CD4-positive, alpha-beta T cell treated with Interferon alpha-2 for 1 hour (primary cell): ENCODE results near the gene GPATCH1.

Experiments
- DNase-seq, 2 donors: peaks; one replicate each; pipeline ENCODE4 v3.0.0-alpha.2; 2020 to 2022

The GPATCH1 gene

GRCh38 chr19:33064458-33064791 lies 16.6 kb upstream of the GPATCH1 start:
- peak; percentile 10 to 14 for DNase-seq

DNA sequence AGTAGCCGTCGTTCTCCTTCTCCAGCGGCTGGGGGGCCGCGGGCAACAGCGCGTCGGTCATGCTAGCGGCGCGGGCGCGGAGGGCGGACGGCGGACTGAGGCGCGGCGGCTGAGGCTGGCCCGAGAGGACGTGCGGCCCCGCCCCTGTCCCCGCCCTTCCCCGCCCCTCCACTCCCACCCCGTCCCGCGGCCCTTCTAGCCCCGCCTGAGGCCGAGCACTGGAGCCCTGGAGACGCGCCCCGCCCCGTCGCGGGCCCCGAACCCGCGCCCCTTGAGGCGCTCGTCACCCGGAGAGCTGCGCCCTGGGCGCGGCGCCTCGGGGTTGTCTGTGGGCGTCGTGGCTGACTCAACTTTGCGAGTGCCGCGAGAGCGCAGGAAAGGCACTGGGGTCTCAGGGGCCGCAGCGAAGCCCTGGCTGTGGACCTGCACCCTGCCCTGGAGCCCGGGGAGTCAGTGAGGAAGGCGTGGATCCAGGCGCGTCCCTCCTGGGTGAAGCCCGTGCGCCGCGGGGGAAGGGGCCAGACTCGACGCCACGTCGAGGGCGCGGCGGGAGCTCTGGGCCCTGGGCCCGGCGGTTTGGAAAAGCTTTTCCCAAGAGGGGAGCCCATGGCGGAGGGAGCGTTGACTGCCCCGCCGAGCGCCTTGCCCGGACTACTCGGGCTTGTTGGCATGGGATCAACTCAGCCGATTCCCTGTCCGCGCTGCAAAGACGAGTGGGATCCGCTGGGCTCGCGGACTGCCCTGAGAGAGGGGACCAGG lies 16.0 kb upstream of the GPATCH1 start, which contains the start of gene RHPN2:
Gene RHPN2 (minus strand): TSS at position 97 of the 759 bp plus-strand sequence. CDS start 36 bp downstream, at position 61.
- DNase-seq = peak; percentile 29 to 47

DNA sequence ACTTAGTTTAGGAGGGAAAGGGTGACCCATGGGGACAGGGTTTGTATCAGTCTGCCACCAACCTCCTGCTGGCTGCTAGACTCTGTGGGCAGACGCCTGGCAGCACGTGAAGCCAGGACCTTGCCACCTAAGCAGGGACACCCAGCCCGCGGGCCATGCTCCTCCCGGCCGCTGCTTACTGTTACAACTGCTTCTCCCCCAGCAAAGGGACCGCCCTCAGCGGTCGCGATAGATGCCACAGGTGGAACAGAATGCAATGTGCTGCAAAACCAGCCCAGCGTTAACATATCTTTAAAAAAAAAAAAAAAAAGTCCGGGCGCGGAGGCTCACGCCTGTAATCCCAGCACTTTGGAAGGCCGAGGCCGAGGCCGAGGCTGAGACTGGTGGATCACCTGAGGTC lies 14.4 kb upstream of the GPATCH1 start:
- no peak for DNase-seq

- no peak for DNase-seq
Measured at GRCh38 chr19:33067121-33067520, 13.9 kb upstream of the GPATCH1 start.

DNA sequence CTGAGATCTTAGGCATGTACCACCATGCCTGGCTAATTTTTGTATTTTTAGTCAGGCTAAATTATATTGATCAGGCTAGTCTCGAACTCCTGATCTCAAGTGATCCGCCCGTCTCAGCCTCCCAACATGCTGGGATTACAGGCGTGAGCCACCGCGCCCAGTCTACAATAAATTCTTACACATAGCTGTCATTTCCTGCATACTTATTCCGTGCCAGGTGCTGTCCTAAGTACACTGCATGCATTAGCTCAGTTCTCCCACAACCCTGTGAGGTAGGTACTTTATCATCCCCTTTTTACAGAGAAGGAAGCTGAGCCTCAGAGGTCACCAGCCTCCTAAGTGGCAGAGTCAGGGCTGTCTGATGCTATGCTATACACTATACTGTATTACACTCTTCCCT lies 9.1 kb upstream of the GPATCH1 start:
- DNase-seq = no peak

GRCh38 chr19:33075519-33075918 lies 5.5 kb upstream of the GPATCH1 start:
- no peak for DNase-seq

DNA sequence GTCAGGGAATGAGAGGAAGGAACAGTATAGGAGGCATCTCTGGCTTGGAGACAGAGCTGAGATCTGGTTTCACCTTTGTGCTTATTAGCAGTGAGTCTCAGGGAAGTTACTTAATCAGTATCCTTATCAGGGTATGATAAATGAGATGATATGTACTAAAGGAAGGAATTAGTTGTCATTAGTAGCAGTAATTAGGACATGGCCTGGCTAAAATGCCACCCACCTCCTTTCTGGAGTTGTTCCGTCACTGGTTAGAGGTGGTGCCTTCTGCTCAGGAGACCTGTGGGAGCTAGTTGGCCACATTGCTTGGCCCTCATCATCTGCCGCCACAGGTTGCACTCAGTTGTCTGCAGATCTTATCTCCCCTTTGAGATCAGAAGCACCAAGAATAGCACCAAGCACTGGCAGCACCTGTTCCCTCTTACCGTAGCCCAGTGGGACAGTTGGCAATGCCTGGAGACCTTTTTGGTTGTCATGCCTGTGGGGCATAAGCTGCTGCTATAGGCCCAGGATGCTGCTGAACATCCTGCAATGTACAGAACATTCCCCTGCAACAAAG lies 4.7 kb downstream of the GPATCH1 start:
- no peak for DNase-seq

DNA sequence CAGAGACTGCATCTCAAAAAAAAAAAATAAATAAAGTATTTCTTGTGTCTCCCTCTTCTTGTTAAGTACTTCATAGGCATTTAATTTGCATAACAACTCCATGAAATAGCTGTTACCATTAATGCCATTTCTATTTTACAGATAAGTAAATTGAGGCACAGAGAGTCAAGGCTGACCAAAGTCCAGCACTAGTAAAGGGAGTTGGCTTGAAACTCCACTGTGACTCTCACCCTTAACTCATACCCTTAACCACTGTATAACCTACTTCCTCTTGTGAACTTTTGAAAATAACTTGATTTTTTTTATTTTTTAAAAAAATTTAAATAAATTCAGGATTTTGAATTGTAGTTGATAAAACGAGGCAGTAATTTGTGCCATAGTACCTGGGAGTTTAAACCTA lies 6.0 kb downstream of the GPATCH1 start:
- DNase-seq = no peak

- DNase-seq = no peak
Measured at GRCh38 chr19:33089010-33089409, 8.0 kb downstream of the GPATCH1 start.

DNA sequence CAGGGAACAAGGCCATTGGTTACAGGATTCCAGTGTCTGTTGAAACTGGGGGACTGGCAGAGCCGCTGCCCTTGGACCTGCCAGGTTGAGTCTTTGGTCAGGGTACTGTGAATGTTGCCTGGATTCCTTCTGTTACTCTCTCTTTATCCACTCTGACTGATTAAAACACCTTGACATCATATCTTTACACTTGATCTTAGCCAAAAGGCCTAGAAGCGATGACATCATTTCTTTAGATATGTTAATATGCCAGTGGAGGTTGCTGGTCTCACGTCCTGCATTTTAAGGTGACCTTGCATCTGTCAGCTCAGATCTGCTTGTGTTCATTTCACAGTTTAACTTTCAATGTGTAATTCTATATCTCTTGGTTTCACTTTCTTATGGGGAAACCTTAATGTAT lies 9.2 kb downstream of the GPATCH1 start:
- no peak for DNase-seq

- no peak for DNase-seq
Measured at GRCh38 chr19:33093420-33094210, 12.6 kb downstream of the GPATCH1 start.

GRCh38 chr19:33094436-33095067 lies 13.6 kb downstream of the GPATCH1 start:
- DNase-seq = no peak

GRCh38 chr19:33096005-33096404 lies 15.0 kb downstream of the GPATCH1 start:
- DNase-seq = no peak

DNA sequence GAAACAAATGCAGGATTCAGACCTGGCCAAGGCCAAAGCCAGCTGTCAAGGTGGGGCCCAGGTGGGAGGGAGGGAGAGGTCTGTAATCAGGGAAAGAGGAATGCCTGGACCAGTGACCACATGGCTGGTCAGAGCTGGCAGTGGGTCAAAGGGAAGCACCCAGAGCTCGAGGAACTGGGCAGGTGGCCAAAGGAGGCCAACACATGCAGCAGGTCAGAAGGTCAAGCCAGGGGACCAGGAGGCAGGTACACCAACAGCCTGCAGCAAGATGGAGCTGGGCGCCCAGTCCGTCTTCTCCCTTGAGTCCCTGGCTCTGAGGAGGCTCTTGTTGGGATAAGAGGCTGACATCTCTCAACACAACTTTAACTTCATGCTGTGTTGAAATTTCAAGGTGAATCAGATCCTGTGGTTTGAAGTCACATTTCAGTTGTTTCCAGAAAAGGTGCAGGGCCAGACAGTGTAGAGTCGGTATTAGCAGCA lies 17.1 kb downstream of the GPATCH1 start:
- DNase-seq = no peak

DNA sequence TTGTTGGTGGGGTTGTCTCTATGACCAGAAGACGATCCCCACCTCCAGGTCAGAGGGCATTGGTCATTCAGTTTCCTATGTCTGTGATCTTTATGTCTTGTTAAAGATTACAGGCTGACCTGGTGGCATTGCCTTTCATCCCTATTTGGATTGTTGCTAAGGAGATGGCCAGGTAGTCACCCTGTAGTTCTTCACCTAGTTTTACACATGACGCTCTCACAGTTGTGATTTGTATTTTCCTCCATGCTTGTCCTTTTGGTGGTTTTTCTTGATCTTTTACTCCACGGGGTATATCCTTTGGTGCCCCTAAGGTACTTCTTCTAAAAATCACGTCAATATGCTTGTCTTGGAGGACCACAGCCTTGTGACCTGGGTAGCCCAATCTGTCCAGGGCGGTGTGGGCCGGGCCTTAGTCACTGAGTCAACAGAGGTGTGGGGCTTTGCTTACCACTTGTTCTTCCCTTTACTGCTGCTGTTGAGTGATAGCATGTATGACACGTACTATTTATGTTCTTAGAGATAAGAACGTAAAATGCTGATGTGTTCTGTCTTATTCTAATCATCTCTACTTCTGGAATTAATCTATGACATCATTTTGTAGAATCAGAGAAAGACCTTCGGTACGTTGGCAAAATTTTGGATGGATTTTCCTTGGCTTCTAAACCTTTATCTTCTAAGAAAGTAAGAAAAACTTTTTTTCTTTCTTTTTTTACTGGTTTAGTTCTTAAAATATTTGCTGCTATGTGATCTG lies 20.1 kb downstream of the GPATCH1 start:
- no peak for DNase-seq

DNA sequence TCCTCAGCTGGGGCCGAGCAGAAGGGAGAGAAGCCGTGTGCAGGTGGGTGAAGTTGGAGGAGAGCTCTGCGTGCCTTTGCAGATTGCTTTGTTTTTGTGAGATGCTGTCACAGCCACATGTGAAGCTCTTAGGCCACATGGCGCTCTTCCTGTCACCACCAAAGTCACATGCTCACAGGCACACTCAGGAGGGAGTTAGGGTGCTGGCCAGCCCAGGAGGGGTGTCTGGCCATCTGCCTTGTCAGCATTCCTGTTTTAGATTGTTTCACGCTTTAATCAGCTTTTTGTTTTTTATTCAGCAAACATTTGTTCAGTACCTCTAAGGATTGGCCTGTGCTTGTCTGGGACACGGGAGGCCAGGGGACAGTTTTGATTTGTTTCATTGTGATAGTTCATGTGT lies 21.9 kb downstream of the GPATCH1 start:
- no peak for DNase-seq

DNA sequence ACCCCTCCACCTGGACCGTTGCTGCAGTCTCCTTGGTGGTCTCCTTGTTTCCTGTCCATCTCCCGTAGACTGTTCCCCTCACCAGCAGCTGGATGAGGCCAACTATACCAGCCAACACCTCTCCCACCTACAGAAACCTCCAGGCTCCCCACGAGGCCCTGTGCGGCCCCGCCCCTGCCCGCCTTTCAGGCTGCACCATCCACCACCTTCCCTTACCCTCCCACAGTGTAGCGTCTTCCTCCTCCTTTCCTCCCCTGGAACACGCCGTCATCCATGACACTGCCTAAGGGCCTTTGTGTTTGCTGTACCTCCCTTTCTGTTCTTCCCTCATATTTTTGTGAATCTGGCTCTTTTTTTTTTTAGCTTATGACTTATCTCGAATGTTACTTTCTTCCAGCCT lies 27.2 kb downstream of the GPATCH1 start:
- DNase-seq = no peak

GRCh38 chr19:33110137-33110910 lies 29.3 kb downstream of the GPATCH1 start:
- DNase-seq = no peak

DNA sequence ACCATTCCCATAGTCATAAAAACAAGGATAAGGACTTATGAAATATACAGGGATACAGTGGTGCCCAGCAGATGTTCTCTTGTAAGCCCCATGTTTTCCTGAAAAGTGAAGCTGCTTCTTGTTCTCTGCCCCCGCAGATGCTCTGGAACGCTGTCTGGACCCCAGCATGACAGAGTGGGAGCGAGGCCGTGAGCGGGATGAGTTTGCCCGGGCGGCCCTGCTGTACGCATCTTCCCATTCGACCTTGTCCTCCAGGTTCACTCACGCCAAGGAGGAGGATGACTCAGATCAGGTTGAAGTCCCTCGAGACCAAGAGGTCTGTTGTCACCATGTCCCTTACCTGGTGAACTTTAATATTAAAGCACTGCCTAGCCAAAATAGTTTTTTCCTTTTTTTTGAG lies 30.6 kb downstream of the GPATCH1 start:
- DNase-seq = no peak

DNA sequence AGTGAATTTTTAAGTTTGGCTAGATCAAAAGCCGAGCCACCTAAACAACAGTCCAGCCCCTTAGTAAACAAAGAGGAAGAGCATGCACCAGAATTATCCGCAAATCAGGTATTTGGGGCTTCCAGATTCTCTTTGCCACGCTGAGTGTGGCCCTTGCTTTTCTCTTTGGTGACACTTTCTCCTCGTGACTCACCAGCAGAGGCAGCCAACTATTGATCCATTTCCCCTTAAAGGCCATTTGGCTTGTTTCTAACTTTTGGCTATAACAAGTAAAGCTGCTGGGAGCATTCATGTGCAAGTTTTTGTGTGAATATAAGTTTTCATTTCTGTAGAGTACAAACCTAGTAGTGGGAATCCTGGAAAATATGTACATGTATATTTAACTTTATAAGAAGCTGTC lies 33.3 kb downstream of the GPATCH1 start:
- no peak for DNase-seq

- DNase-seq = no peak
Measured at GRCh38 chr19:33117501-33117900, 36.5 kb downstream of the GPATCH1 start.

GRCh38 chr19:33118643-33119042 lies 37.7 kb downstream of the GPATCH1 start:
- DNase-seq = no peak
